Stimulated activated CD8-positive, alpha-beta memory T cell treated with anti-CD3 and anti-CD28 coated beads, Interleukin-12 subunit alpha, Interleukin-12 subunit beta, amount 100 ng/mL, for 24 hours (primary cell): Measurements from ENCODE around the gene FAM181A.

Experiments used
- DNase-seq: peaks from one replicate; pipeline ENCODE4 v3.0.0-alpha.2; 2020; ENCODE audit errors: extremely low read depth

Gene FAM181A

GRCh38 chr14:93929048-93929535 lies 1.9 kb downstream of the FAM181A start:
- no peak for DNase-seq

GRCh38 chr14:93929657-93930056 lies 2.5 kb downstream of the FAM181A start:
- no peak for DNase-seq

- no peak for DNase-seq
Measured at GRCh38 chr14:93930296-93930988, 3.3 kb downstream of the FAM181A start.

GRCh38 chr14:93930989-93931307 lies 3.8 kb downstream of the FAM181A start:
- no peak for DNase-seq

- no peak for DNase-seq
Measured at GRCh38 chr14:93932642-93933041, 5.5 kb downstream of the FAM181A start.

GRCh38 chr14:93935213-93935612 lies 8.1 kb downstream of the FAM181A start:
- DNase-seq, result no peak

GRCh38 chr14:93936245-93936644 lies 9.1 kb downstream of the FAM181A start:
- DNase-seq, result no peak

GRCh38 chr14:93936926-93937325 lies 9.8 kb downstream of the FAM181A start:
- no peak for DNase-seq

GRCh38 chr14:93937519-93937918 lies 10.4 kb downstream of the FAM181A start:
- no peak for DNase-seq

GRCh38 chr14:93938751-93939303 lies 11.7 kb downstream of the FAM181A start:
- DNase-seq, result no peak

- peak; percentile 78 for DNase-seq
Measured at GRCh38 chr14:93939304-93940229, 12.4 kb downstream of the FAM181A start.

GRCh38 chr14:93940437-93940836 lies 13.3 kb downstream of the FAM181A start:
- DNase-seq, result no peak

GRCh38 chr14:93941293-93941910 lies 14.3 kb downstream of the FAM181A start:
- DNase-seq, result no peak

GRCh38 chr14:93943052-93943451 lies 15.9 kb downstream of the FAM181A start:
- no peak for DNase-seq

- DNase-seq, result no peak
Measured at GRCh38 chr14:93943930-93944329, 16.8 kb downstream of the FAM181A start.

GRCh38 chr14:93944348-93945069 lies 17.4 kb downstream of the FAM181A start:
- DNase-seq, result no peak

GRCh38 chr14:93945070-93945399 lies 17.9 kb downstream of the FAM181A start:
- DNase-seq, result no peak

GRCh38 chr14:93946104-93946503 lies 19.0 kb downstream of the FAM181A start:
- DNase-seq, result no peak

GRCh38 chr14:93946541-93947090 lies 19.5 kb downstream of the FAM181A start:
- no peak for DNase-seq

GRCh38 chr14:93947282-93947681 lies 20.1 kb downstream of the FAM181A start:
- DNase-seq, result no peak

GRCh38 chr14:93949511-93950075 lies 22.4 kb downstream of the FAM181A start:
- DNase-seq, result no peak
